GM06990 (cell line): ENCODE results near the gene DLK1.

Experiments
- DNase-seq: peaks from one replicate; pipeline ENCODE4 v3.0.0-alpha.2; 2011; ENCODE audit not compliant: insufficient read length; ENCODE audit errors: extremely low read depth
- H3K27me3 ChIP-seq: replicated peaks from 2 replicates; pipeline ENCODE4 v1.6.0; 2011; ENCODE audit warnings: low read length; ENCODE audit not compliant: control insufficient read depth, insufficient read depth
- H3K36me3 ChIP-seq: 2 replicates; pipeline ENCODE4 v1.5.1; 2011; ENCODE audit warnings: low read length; ENCODE audit not compliant: control insufficient read depth, insufficient read depth
- H3K4me3 ChIP-seq: replicated peaks from 2 replicates; pipeline ENCODE4 v1.5.1; 2011; ENCODE audit warnings: low read depth, mild to moderate bottlenecking, control low read depth, low read length
- TF ChIP-seq, protein P1 (sequence below): IDR thresholded peaks from 2 replicates; pipeline ENCODE4 v1.5.1; 2011; ENCODE audit warnings: low read length, control low read depth, mild to moderate bottlenecking, inconsistent platforms; ENCODE audit not compliant: insufficient read depth, poor library complexity, severe bottlenecking

DLK1 gene

DNA sequence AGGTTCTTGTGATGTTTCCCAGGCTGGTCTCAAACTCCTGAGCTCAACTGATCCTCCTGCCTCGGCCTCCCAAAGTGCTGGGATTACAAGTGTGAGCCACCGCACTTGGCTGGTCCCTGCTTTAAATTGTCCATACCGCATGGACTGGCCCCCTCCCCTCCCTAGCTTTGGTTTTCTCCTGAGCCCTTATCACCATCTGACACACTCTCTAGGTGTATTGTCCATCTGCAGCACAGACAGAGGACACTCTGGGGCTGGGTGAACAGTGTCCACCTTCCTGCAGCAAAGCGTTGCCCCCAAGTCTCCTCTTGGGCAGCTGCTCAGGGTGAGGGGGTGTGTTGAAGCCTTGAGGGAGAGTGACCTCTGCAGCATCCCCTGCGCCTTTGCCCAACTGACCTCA lies 36.0 kb upstream of the DLK1 start:
- TF ChIP-seq, protein P1, sequence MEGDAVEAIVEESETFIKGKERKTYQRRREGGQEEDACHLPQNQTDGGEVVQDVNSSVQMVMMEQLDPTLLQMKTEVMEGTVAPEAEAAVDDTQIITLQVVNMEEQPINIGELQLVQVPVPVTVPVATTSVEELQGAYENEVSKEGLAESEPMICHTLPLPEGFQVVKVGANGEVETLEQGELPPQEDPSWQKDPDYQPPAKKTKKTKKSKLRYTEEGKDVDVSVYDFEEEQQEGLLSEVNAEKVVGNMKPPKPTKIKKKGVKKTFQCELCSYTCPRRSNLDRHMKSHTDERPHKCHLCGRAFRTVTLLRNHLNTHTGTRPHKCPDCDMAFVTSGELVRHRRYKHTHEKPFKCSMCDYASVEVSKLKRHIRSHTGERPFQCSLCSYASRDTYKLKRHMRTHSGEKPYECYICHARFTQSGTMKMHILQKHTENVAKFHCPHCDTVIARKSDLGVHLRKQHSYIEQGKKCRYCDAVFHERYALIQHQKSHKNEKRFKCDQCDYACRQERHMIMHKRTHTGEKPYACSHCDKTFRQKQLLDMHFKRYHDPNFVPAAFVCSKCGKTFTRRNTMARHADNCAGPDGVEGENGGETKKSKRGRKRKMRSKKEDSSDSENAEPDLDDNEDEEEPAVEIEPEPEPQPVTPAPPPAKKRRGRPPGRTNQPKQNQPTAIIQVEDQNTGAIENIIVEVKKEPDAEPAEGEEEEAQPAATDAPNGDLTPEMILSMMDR: no peak
- no peaks in the 10 kb centered on the region for H3K27me3 ChIP-seq
- no peak overlapping the region for H3K4me3 ChIP-seq

GRCh38 chr14:100691395-100692056 lies 35.2 kb upstream of the DLK1 start:
- Histone ChIP-seq H3K4me3 (no peak overlapping the region), H3K36me3 (no peaks in the 10 kb centered on the region), H3K27me3 (no peaks in the 10 kb centered on the region)
- TF ChIP-seq, protein P1: no peak
- DNase-seq: no peak

More for the DNA sequence above, 36.0 kb upstream of the DLK1 start:
- no peak for DNase-seq
- no peaks in the 10 kb centered on the region for H3K36me3 ChIP-seq

DNA sequence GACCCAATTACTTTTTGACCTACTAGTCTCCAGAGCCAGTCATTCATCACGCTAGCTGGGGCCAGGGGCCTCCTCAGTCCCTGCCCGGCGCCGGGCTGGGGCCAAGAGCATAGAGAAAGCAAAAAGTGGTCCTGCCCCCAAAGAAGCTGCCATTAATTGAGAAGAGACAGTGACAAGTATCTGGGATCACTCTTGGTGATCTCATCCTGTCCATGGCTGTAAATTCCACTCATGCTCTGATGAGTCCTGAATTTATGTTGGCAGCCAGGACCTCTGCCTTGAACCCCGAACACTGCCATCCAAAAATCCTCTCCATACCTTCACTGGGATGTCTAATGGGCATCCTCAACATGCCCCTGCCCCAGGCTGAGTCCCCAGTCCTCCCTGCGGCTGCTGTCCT lies 34.4 kb upstream of the DLK1 start:
- no peak overlapping the region for H3K4me3 ChIP-seq
- H3K27me3 ChIP-seq: no peaks in the 10 kb centered on the region
- no peak for DNase-seq
- H3K36me3 ChIP-seq: no peaks in the 10 kb centered on the region
- TF ChIP-seq, protein P1: no peak

DNA sequence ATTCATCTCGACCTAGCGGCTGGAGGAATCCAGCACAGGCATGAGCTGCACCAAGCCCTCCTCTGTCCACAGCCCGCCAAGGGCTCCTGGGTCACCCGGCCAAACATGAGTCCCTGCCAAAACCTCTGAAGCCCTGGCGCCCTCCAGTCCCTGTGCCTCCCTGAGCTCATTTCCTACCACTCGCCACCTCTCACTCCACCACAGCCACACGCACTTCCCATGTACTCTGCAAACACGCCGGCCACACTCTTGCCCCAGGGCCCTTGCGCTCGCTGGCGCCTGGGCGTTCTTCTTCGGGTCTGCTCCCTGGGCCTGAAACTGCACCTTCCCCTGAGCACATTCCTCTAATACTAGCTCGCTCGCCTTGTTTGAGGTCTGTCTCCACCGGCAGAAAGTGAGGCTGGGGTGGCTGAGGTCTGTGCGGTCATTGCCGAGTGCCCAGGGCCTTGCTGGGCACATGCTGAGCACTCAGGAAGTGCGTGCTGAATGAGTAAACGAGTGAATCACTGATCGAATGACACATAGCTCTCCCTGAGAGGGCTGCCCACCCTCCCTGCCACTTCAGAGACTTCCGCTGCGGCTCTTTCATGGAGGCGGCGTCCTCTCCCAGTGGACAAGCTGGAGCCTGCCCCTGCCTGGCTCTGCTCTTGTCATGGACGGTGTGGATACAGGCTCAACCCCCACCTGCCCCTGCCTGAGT lies 33.7 kb upstream of the DLK1 start:
- TF ChIP-seq, protein P1: no peak
- DNase-seq: no peak
- H3K36me3 ChIP-seq: no peaks in the 10 kb centered on the region
- no peak overlapping the region for H3K4me3 ChIP-seq
- H3K27me3 ChIP-seq: no peaks in the 10 kb centered on the region

- DNase-seq: no peak
- TF ChIP-seq, protein P1: no peak
- Histone ChIP-seq H3K36me3 (no peaks in the 10 kb centered on the region), H3K27me3 (no peaks in the 10 kb centered on the region; the same call in 1 of the 2 replicates), H3K4me3 (no peak overlapping the region)
Measured at GRCh38 chr14:100693877-100694578, 32.7 kb upstream of the DLK1 start.
